ENCODE results near the gene INPP5D.
"Not testable (repeated sequence)": the region's sequence is repeated elsewhere in the genome, so short reads cannot be mapped to it uniquely, and the experiment has no call there.

The INPP5D gene

DNA sequence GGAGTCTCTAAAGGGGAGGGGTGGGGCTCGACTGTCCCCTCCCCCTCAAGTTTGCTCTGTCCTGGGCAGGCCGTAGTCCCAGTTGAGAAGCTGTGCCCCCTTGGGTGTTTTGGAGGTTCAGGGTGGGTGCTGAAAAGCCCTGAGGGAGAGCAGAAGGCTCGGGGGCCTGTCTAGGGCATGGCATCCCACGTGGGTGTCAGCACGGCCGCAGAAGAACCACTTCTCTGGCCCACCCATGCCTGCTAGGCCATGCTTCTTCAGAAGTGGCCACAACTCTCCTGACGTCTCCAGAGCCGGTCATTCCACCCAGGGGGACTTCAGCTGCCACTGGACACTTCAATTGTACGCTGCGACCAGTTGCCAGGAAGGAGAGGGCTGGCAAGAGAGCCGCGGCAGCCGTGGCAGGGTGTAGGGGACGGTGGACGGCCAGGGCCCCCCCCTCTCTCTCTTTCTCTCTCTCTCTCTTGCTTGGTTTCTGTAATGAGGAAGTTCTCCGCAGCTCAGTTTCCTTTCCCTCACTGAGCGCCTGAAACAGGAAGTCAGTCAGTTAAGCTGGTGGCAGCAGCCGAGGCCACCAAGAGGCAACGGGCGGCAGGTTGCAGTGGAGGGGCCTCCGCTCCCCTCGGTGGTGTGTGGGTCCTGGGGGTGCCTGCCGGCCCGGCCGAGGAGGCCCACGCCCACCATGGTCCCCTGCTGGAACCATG, at the start of gene INPP5D:
Gene INPP5D, plus strand, starts transcription at position 546 of the 704 bp plus-strand sequence. Its CDS starts 137 bp downstream, at position 683.
- DNase-seq = peak in 6 of 14 donors; percentile 32 to 73 (median 54)

DNA sequence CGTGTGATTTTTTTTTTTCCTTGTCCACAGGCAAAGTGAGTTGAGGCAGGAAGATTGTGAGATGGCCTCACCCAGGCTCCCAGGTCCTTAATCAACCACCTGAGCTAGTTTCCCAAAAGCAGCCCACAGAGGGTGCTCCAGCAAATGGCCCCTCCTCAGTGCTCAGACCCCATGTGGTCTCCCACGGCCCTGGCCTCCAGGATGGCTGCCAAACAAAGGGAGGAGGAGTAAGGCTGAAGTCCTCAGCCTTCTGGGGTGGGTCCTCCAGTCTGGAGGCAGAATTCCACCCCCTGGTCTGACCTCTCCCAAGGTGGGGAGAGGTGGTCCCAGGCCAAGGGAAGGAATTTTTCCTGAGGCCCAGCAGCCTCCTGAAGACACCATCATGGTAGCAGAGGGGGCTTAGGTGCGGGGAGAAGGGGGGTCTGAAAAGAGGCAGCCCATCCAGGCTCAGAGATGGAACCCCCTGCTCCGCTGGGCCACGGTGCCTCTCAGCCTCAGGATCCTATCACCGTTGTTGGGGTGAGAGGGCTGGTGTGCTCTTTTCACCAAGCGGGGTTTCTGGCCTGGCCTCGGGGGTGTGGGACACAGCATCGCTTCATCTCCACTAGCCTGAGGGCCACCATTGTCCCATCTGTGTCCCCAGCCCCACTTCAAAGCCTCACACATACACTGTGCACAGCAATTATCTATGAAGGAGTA, 49.4 kb upstream of the INPP5D start:
- no peak for DNase-seq

DNA sequence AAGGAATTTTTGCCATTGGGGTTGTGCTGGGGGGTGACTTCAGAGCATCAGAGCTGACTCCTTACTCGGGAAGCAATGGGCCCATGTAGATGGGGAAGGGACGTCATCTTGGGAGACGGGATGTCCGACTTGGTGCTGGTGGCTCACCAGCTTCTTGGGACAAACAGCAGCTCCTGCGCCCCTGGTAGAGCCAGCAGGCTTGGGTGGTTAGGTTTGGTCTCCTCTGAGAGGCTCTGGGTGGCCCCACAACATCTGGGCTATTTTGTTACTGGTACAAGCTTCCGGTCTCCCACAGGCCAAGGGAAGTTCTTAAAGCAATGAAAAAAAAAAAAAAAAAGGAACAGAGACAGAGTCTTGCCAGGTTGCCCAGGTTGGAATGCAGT, 48.9 kb upstream of the INPP5D start:
- no peak for DNase-seq

DNA sequence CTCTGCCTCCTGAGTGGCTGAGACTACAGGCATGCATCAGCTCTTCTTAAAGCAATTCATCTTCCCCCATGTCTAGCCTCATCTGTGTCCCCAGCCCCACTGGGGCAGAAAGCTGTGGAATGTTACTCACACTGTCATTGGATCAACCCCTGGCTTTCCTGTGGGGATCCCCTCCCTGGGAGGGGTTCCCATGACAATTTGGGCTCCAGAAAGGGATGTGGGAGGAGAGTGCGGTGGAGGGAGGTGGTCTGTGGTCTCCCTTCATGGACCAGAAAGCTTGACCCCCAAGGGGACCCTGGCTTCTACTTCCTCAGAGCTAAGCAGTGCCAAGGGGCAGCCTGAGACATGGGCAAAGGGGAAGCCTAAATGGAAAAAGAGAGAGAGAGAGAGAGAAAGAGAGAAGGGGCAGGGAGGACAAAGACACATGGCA, 48.4 kb upstream of the INPP5D start:
- no peak for DNase-seq

DNA sequence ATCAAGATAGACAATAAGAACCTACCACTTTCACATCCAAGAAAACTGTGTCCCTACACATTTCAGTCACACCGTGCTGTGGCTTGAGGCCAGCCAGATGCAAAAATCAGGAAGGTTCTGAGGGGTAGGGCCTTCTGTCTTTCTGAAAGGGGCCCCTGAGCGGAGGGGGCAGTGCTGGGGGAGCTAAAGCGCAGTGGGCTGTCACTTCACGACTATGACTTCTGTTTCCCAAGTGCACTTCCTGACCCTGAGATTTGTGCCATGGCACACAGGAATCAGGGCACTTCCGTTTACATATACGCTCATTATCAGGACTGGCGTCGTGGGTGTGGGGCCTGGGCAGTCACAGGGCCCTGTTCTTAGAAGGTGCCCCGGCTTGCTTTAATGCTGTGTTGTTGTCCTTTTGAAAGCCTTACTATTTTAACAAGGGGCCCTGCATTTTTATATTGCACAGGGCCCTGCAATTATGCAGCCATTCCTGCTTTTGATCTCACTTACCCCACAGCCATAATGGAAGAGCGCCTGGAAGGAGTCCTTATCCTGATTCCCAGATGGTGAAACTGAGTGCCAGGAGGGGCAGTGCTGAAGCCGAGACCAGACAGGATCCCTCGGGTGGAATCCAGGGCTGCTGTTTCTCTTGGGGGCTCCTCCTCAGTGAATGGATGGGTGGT, 47.7 kb upstream of the INPP5D start:
- DNase-seq = no peak

DNA sequence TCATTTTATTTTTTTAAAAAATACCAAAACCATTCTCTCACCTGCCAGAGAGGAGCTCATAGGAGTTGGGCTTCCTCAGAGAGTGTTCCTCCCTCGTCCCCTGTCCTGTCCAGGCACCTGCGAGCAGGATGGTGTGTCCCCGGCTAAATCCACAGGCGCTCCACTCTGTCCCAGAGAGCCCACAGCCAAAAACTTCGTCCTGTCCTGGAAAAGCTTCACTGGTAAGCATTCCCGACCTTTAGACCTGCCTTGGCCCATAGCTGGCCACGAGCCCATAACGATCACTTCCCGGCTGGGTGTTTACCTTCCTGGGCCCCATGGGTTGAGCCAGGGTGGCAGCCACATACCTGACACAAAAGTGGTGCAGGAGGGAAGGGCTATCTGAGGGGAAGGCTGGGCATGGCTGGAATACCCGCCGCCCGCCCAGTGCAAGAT, 47.1 kb upstream of the INPP5D start, which contains the start of gene NGEF:
Gene NGEF, minus strand, starts transcription at position 230 of the 435 bp plus-strand sequence. CDS start 38,366 bp downstream, outside the sequence.
- DNase-seq = no peak

DNA sequence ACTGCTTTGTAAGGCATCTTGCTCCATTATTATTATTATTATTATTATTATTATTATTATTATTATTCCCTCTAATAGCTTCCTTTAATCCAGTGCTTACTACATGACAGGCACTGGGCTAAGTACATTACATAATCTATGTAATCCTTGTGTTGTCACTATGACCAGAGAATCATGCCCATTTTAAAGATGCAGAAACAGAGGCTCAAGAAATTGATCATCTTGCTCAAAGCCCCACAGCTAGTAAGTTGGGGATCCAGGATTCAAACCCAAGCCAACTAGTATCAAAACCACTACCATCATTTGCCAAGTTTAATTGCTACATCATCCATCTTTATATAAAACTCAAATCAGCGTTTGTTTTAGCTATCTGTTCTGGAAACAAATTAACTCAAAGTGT, 46.5 kb upstream of the INPP5D start:
- no peak for DNase-seq

DNA sequence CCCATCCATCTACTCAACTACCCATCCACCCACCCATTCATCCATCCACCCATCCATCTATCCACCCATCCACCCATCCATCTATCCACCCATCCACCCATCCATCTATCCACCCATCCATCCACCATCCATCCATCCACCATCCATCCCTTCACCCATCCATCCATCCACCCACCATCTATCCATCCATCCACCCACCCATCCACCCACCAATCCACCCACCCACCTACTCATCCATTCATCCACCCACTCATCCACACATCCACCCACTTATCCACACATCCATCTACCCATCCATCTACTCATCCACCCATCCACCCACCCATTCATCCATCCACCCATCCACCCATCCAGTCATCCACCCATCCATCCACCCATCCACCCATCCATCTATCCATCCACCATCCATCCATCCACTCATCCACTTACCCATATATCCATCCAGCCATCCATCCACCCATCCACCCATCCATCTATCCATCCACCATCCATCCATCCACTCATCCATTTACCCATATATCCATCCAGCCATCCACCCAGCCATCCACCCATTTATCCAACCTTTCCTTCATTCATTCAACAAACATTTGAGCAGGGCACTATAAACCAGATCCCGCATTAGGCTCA, 45.0 kb upstream of the INPP5D start:
- no peak for DNase-seq

DNA sequence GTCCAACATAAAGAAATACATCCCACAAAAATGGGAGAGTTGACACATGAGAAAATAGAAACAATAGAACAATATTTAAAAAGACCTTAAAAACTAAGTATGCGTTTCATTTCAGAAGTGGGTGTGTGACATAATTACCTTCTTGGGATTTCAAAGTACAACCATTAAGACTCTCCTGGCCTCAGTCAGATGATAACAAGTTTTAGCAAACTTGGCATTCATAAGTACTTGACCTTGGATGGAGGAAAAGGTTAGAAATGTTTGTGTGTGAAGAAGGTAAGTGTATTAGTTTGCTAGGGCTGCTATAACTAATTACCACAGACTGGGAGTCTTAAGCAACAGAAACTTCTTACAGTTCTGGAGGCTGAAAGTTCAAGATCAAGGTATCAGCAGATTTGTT, 42.2 kb upstream of the INPP5D start:
- DNase-seq = no peak

DNA sequence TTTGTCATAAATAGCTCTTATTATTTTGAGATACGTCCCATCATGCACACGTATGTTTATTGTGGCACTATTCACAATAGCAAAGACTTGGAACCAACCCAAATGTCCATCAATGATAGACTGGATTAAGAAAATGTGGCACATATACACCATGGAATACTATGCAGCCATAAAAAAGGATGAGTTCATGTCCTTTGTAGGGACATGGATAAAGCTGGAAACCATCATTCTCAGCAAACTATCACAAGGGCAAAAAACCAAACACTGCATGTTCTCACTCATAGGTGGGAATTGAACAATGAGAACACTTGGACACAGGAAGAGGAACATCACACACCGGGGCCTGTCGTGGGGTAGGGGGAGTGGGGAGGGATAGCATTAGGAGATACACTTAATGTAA, 40.5 kb upstream of the INPP5D start:
- not testable (repeated sequence) for DNase-seq

DNA sequence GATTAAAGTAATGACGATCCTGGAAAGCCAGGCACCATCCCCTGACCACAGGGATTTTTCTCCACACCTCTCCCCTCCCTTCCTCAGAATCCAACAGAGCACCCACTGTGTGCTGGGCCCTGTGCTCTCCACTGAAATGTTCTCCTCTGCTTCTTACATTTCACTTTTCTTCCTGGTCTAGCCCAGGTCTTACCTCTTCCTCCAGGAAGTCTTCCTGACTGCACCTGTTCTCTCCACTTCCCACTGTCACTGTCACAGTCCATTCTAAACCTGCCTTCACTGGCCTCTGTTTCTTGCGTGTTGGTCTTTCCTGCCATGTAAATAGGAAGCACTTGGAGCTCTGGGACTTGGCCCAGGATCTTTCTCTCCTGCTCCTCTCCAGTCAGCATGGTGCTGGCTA, 39.7 kb upstream of the INPP5D start:
- DNase-seq = no peak

DNA sequence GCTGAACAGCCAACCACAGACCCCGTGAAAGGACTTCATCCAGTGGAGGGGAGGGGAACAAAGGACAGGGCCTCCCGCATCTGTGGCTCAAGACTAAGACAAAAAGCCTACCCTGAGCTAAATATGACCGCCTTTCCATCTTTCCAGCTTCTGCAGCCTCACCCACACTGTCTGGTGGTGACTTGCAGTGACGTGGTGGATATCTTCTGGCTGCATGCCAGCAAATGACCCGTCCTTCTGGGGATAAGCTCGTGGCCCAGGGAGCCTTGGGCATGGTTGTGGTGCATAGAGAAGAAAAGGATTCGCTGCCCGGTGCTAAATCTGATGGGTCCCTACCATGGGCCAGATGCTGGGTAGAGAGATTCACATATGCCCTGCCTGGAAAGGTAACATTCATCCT, 38.4 kb upstream of the INPP5D start:
- no peak for DNase-seq

DNA sequence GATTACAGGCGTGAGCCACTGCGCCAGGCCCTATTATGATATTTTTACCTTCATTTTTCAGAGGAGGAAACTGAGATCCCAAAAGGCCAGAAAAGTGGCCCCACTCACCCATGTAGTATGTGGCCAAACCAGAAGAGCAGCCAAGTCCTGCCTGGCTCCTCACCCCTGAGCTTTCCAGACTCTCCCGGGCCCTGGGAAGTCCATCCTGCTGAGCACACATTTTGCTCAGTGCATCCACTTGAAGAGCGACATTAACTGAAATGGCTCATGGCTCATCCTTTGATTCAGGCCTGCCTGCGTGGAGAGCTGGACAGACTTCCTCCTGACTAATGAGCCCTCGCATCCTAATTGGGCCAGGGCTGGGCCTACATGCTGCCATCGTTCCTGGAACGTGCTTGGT, 37.6 kb upstream of the INPP5D start:
- no peak for DNase-seq

DNA sequence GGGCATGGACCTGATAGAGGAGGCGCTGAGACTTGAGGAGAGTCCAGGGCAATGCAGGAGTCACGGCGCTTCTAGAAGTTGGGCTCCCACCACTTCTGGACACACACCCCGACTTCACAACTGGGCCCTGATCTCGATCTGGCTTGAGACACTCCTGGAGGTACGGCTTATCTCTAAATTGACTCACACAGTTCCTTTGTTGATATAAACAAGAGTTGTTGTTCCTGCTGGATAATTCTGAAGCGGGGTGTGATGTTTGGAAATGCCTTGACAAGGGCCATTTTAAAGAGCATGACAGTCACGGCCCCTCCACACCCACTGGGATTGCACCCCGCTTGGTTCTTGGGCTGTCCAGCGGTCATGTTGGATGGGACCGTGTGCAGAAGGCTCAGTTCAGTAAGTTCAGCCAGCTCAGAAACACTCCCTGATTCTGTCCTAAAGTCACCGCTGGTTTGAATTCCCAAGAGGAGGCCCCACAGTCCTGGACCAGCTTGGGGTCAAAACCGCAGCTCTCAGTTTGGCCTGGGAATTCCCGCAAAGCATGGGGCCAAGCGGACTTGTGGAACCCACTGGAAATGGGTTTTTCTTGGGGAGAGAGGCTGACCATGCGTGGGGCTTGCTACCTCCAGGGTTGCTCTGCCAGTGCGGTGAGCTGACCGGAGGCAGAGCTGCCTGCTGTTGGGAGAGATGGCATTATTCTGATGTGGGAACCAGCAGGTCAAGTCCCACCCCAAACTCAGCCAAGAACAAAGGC, 37.0 kb upstream of the INPP5D start:
- DNase-seq = no peak

DNA sequence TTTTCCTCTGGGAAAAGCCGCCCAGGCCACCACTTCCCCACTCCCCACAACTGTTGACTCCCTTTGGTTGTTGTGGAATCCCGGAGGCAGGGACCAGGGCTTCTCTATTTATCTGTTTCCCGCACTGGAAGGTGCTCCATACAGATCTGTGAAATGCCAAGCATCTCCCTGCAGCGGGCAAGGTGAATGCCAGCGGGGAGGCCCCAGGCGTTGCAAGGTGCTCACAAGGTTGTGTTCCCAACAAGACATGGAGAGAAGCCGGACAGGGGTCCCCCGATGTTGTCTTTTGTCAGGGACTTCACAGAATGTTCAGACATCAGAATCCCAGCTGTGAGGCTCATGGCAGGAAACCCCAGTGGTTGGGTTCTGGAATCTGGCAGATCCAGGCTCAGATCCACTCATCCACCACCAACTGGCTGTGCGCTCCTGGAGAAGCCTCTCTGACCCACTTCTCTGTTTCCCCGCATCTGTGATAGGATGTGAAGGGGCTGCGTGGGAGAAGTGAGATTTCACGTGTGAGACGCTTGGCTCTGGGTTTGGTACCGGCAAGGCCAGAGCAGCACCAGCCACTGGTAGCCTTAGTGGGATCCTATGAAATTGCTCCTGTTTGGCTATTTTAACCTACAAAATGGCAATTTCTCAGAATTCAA, 36.3 kb upstream of the INPP5D start:
- no peak for DNase-seq

DNA sequence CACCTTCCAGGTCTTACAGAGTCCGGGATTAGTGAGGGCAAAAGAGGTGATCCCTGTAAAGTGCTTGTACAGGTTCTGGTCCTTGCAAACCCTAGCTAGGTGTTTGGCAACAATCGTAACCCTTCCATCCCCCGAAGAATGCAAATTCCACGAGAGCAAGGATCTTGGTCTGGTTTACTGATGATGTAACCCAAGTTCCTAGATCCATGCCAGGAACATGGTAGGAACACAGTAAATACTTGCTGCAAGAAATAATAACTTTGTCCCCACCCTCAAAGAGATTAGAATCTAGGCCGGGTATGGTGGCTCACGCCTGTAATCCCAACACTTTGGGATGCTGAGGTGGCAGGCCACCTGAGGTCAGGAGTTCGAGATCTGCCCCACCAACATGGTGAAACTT, 34.4 kb upstream of the INPP5D start:
- DNase-seq = no peak

DNA sequence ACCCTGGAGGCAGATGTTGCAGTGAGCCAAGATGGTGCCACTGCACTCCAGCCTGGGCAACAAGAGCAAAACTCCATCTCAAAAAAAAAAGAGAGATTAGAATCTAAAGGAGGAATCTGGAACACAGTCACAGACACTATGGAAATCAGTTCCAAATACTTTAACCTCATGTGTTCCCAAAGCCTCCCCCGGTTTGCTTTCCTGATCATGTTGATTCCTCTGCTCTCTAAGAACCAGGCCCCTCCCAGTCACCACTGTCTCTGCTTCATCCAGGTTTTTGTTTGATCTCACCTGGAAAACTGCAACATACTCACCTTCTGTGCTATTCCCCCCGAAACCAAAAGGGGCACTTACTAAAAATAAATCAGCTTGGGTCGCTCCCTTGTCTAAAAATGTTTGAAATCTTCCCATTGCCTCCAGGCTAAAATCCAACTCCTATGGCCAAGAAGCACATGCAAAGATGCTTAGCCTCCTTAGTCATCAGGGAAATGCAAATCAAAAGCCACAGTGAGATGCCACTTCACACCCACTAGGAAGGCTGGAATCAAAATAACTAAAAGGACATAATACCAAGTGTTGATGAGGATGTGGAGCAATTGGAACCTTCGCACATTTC, 33.8 kb upstream of the INPP5D start:
- DNase-seq = no peak

DNA sequence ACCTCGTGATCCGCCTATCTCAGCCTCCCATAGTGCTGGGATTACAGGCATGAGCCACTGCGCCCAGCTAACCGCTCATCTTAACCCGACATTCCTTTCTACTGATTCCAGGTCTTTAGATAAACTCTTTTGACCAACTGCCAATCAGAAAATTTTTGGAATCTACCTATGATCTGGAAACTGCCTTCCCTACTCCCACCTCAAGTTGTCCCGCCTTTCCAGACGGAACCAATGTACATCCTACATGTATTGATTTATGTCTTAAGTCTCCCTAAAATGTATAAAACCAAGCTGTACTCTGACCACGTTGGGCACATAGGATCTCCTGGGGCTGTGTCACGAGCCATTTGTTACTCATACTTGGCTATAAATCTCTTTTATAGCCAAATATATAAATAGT, 30.8 kb upstream of the INPP5D start:
- no peak for DNase-seq

DNA sequence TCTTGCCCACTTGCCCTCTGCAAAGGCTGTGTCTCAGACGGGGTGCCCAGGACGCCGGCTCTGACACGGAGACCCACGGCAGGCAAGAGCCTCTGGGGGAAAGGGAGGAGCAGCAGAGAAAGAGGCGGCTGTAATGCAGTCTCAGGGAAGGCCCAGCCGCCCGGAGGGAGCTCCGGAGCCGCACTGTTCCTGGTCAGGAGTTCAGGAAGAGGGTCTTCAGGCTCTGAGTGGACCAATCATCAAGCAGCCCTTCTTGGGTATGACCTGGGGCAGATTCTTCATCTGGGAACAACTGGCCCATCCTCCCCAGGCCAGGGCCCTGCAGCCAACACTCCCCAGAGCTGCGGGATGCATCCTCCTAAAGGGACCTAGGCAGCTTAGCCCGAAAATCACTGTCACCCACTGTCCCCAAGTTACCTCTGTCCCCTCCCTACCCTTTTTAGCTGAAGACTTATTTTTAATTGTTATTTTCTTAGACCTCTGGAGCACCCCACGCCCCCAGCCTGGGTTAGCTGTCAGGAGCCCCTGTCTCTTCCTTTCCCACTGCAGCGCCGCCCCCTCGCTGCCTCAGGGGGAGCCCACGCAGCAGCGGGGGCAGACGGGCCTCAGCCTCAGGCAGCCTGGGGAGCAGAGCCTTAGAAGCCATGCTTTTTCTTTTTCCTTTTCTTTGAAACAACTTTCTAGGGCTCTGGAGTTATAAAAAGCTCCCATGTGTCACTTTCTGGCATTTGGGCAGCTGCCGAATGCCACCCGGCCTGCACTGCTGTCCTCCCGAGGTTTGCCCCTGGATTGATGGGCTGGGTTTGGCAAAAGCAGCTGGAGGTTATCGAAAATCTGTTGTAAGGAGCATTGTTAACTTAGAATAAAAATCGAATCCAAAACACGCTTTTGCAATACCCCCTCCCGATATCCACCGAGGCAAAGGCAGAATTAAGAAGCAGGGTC, 28.3 kb upstream of the INPP5D start:
- no peak for DNase-seq

Measured in C1 segment of cervical spinal cord (tissue), 14 donors.